ENCODE measurements around the gene TRIO. TPM values are rescaled to one million over a fixed set of nuclear protein-coding genes. Genes with fewer than 3 reads are reported as not detected.
"Not testable (repeated sequence)": the region's sequence is repeated elsewhere in the genome, so short reads cannot be mapped to it uniquely, and the experiment has no call there.

TRIO gene
- total RNA-seq, 3 donors from 2014 or later (not counting 1 experiment from before 2014, with no cell fraction given): 84.6 to 136 (median 94.3) TPM

- H3K4me1 Mint-ChIP-seq: no peaks in the 10 kb centered on the region
- no peaks in the 10 kb centered on the region for H3K9me3 Mint-ChIP-seq
- intact Hi-C loops (cut with micrococcal nuclease): no loop called here
- Histone ChIP-seq H3K36me3 (ENCODE audit: control insufficient read depth, insufficient read depth, low read length) (peaks cover 41% of the 10 kb centered on the region), H3K9me3 (ENCODE audit: control insufficient read depth, insufficient read depth, low read length) (no peaks in the 10 kb centered on the region), H3K27me3 (ENCODE audit: control insufficient read depth, insufficient read depth, low read length) (no peaks in the 10 kb centered on the region), H3K27ac (ENCODE audit: low read length) (no peak overlapping the region), H3K4me1 (ENCODE audit: control insufficient read depth, insufficient read depth, low read length) (no peaks in the 10 kb centered on the region), H3K4me3 (ENCODE audit: low read length) (no peak overlapping the region)
- no peak overlapping the region for H3K27ac Mint-ChIP-seq
- DNase-seq (no peak), ATAC-seq (no peak)
- peaks cover 12% of the 10 kb centered on the region for H3K36me3 Mint-ChIP-seq
- H3K27me3 Mint-ChIP-seq (ENCODE audit: low read depth in 2 of 2): no peaks in the 10 kb centered on the region
- whole genome bisulfite sequencing (ENCODE audit: insufficient coverage): 93% methylated on average over 16 of the region's 16 CpGs
- no peak for TF ChIP-seq CTCF (IDR thresholded peaks at IDR 0.05)
- H3K4me3 Mint-ChIP-seq: no peak overlapping the region
These were observed 243.9 kb downstream of the TRIO start for GRCh38 chr5:14386884-14387624.

GRCh38 chr5:14388741-14389140, 245.6 kb downstream of the TRIO start:
- Mint-ChIP-seq H3K36me3 (peaks cover 12% of the 10 kb centered on the region), H3K4me3 (no peak overlapping the region), H3K9me3 (no peaks in the 10 kb centered on the region), H3K4me1 (no peaks in the 10 kb centered on the region), H3K27ac (no peak overlapping the region), H3K27me3 (ENCODE audit: low read depth in 2 of 2) (no peaks in the 10 kb centered on the region)
- Histone ChIP-seq H3K27ac (ENCODE audit: low read length) (no peak overlapping the region), H3K4me3 (ENCODE audit: low read length) (no peak overlapping the region), H3K4me1 (ENCODE audit: control insufficient read depth, insufficient read depth, low read length) (no peaks in the 10 kb centered on the region), H3K27me3 (ENCODE audit: control insufficient read depth, insufficient read depth, low read length) (no peaks in the 10 kb centered on the region), H3K9me3 (ENCODE audit: control insufficient read depth, insufficient read depth, low read length) (no peaks in the 10 kb centered on the region), H3K36me3 (ENCODE audit: control insufficient read depth, insufficient read depth, low read length) (peaks cover 36% of the 10 kb centered on the region)
- intact Hi-C loops (cut with micrococcal nuclease): no loop called here
- DNase-seq (no peak), ATAC-seq (no peak)
- WGBS (ENCODE audit: insufficient coverage): no CpG with 5 or more reads among the region's 1 CpG
- TF ChIP-seq CTCF (IDR thresholded peaks at IDR 0.05): no peak

DNA sequence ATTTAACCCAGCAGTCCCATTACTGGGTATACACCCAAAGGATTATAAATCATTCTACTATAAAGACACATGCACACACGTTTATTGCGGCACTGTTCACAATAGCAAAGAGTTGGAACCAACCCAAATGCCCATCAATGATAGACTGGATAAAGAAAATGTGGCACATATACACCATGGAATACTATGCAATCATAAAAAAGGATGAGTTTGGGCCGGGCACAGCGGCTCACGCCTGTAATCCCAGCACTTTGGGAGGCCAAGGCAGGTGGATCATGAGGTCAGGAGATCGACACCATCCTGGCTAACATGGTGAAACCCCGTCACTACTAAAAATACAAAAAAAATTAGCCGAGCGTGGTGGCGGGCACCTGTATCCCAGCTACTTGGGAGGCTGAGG, 249.4 kb downstream of the TRIO start:
- H3K9me3 ChIP-seq (ENCODE audit: control insufficient read depth, insufficient read depth, low read length); H3K4me3 ChIP-seq (ENCODE audit: low read length); ATAC-seq; DNase-seq; H3K9me3 Mint-ChIP-seq; H3K27me3 ChIP-seq (ENCODE audit: control insufficient read depth, insufficient read depth, low read length); H3K4me3 Mint-ChIP-seq; H3K4me1 Mint-ChIP-seq; H3K4me1 ChIP-seq (ENCODE audit: control insufficient read depth, insufficient read depth, low read length); H3K27me3 Mint-ChIP-seq (ENCODE audit: low read depth in 2 of 2); H3K27ac Mint-ChIP-seq; H3K27ac ChIP-seq (ENCODE audit: low read length); intact Hi-C loops (cut with micrococcal nuclease): not testable (repeated sequence)
- peaks cover 12% of the 10 kb centered on the region for H3K36me3 Mint-ChIP-seq
- peaks cover 36% of the 10 kb centered on the region for H3K36me3 ChIP-seq (ENCODE audit: control insufficient read depth, insufficient read depth, low read length)
- WGBS (ENCODE audit: insufficient coverage): 98% methylated on average over 8 of the region's 10 CpGs

DNA sequence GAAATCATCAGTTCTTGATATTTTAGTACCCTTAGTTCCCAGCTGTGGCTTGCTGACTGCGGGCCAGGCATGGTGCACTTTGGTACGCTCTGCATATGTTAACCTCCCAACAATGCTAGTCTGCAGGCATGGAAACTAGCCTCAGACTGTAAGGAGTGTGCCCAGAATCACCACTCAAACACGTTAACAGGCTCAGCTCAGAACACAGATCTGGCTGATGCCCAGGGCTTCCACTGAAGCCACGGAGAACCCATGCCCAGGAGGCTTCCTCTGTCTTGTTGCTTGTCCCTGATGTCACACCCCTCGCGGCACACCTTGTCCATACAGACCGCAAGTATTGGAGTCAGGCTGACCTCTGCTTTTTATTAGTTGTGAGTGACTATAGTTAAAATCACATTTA, 251.2 kb downstream of the TRIO start:
- TF ChIP-seq CTCF (IDR thresholded peaks at IDR 0.05): no peak
- intact Hi-C loops (cut with micrococcal nuclease): no loop called here
- H3K4me1 ChIP-seq (ENCODE audit: control insufficient read depth, insufficient read depth, low read length): no peaks in the 10 kb centered on the region
- Mint-ChIP-seq H3K4me1 (no peaks in the 10 kb centered on the region), H3K27ac (no peak overlapping the region), H3K36me3 (peaks cover 12% of the 10 kb centered on the region), H3K4me3 (no peak overlapping the region), H3K9me3 (no peaks in the 10 kb centered on the region), H3K27me3 (ENCODE audit: low read depth in 2 of 2) (no peaks in the 10 kb centered on the region)
- DNase-seq (no peak), ATAC-seq (no peak)
- 98% methylated on average over 7 of the region's 7 CpGs for WGBS (ENCODE audit: insufficient coverage)
- no peaks in the 10 kb centered on the region for H3K27me3 ChIP-seq (ENCODE audit: control insufficient read depth, insufficient read depth, low read length)
- H3K9me3 ChIP-seq (ENCODE audit: control insufficient read depth, insufficient read depth, low read length): no peaks in the 10 kb centered on the region
- no peak overlapping the region for H3K4me3 ChIP-seq (ENCODE audit: low read length)
- H3K36me3 ChIP-seq (ENCODE audit: control insufficient read depth, insufficient read depth, low read length): peaks cover 22% of the 10 kb centered on the region
- no peak overlapping the region for H3K27ac ChIP-seq (ENCODE audit: low read length)
